GM13976 (cell line): ENCODE results near the gene PC.
"Not testable (repeated sequence)": the region's sequence is repeated elsewhere in the genome, so short reads cannot be mapped to it uniquely, and the experiment has no call there.

Experiments used
- DNase-seq: peaks from one replicate; pipeline ENCODE4 v3.0.0; 2012; ENCODE audit warnings: low spot score
- in situ Hi-C: fragments of 300-500 bp; cut with MboI; formaldehyde crosslinking; loops from one replicate; pipeline ENCODE4 v1.12.0; 2022; ENCODE audit warnings: low sequenced_read_pairs, mixed read lengths, inconsistent platforms; ENCODE audit not compliant: unreplicated experiment
- TF ChIP-seq, protein P1 (sequence below): IDR thresholded peaks from 2 replicates; pipeline ENCODE4 v1.5.1; 2012; ENCODE audit warnings: borderline replicate concordance, mild to moderate bottlenecking; ENCODE audit not compliant: insufficient read depth; ENCODE audit errors: extremely low read depth, missing control alignments, control extremely low read depth

PC gene

DNA sequence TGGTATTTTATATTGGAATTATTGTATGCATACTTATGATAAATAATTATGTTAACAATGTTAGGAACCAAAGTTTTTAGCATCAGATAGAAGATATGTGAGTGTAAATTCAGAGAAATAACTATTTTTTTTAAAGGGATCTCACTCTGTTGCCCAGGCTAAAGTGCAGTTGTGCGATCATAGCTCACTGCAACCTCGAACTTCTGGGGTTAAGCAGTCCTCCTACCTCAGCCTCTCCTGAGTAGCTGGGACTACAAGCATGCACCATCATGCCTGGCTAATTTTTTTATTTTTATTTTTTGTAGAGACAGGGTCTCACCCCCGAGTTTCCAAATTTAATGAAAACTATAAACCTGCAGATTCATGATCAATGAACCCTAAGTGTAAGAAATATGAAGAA, 148.6 kb downstream of the PC start:
- TF ChIP-seq, protein P1, sequence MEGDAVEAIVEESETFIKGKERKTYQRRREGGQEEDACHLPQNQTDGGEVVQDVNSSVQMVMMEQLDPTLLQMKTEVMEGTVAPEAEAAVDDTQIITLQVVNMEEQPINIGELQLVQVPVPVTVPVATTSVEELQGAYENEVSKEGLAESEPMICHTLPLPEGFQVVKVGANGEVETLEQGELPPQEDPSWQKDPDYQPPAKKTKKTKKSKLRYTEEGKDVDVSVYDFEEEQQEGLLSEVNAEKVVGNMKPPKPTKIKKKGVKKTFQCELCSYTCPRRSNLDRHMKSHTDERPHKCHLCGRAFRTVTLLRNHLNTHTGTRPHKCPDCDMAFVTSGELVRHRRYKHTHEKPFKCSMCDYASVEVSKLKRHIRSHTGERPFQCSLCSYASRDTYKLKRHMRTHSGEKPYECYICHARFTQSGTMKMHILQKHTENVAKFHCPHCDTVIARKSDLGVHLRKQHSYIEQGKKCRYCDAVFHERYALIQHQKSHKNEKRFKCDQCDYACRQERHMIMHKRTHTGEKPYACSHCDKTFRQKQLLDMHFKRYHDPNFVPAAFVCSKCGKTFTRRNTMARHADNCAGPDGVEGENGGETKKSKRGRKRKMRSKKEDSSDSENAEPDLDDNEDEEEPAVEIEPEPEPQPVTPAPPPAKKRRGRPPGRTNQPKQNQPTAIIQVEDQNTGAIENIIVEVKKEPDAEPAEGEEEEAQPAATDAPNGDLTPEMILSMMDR: no peak
- DNase-seq: no peak

GRCh38 chr11:66800720-66801428, 157.3 kb downstream of the PC start:
- DNase-seq: peak; percentile 49
- TF ChIP-seq, protein P1: no peak
- in situ Hi-C loops: no loop called here

More for the DNA sequence above, 148.6 kb downstream of the PC start:
- in situ Hi-C loops: no loop called here

- DNase-seq, in situ Hi-C loops: not testable (repeated sequence)
Measured at GRCh38 chr11:66799815-66800214, 158.4 kb downstream of the PC start.
